ENCODE results near the gene RGS12. TPM values are rescaled to one million over a fixed set of nuclear protein-coding genes. Genes with fewer than 3 reads are reported as not detected.

Gene RGS12
- total RNA-seq, 2 experiments from 2014 or later: 7.4 to 7.5 TPM

GRCh38 chr4:3276986-3277385 is 15.8 kb upstream of the RGS12 start:
- peaks cover 38% of the 10 kb centered on the region for H3K27me3 Mint-ChIP-seq
- H3K4me1 Mint-ChIP-seq: peaks cover 2% of the 10 kb centered on the region
- no peak overlapping the region for H3K27ac Mint-ChIP-seq
- POLR2A ChIA-PET: no interaction called here
- peaks cover 6% of the 10 kb centered on the region for H3K36me3 Mint-ChIP-seq (ENCODE audit: low read depth)
- H3K4me3 Mint-ChIP-seq: no peak overlapping the region
- CTCF ChIA-PET: no interaction called here
- no peak for DNase-seq
- H3K9me3 Mint-ChIP-seq: no peaks in the 10 kb centered on the region

GRCh38 chr4:3280466-3280865 is 12.4 kb upstream of the RGS12 start:
- no peak overlapping the region for H3K27ac Mint-ChIP-seq
- no peak overlapping the region for H3K4me3 Mint-ChIP-seq
- ChIA-PET POLR2A (no interaction called here), CTCF (no interaction called here)
- DNase-seq: no peak
- H3K4me1 Mint-ChIP-seq: no peaks in the 10 kb centered on the region
- no peaks in the 10 kb centered on the region for H3K9me3 Mint-ChIP-seq
- peaks cover 29% of the 10 kb centered on the region for H3K27me3 Mint-ChIP-seq
- peaks cover 6% of the 10 kb centered on the region for H3K36me3 Mint-ChIP-seq (ENCODE audit: low read depth)

- H3K27ac Mint-ChIP-seq: no peak overlapping the region
- peaks cover 6% of the 10 kb centered on the region for H3K36me3 Mint-ChIP-seq (ENCODE audit: low read depth)
- DNase-seq: no peak
- H3K4me3 Mint-ChIP-seq: no peak overlapping the region
- CTCF ChIA-PET: no interaction called here
- no peaks in the 10 kb centered on the region for H3K9me3 Mint-ChIP-seq
- peaks cover 21% of the 10 kb centered on the region for H3K27me3 Mint-ChIP-seq
- POLR2A ChIA-PET: no interaction called here
- no peaks in the 10 kb centered on the region for H3K4me1 Mint-ChIP-seq
Observed at GRCh38 chr4:3283483-3283882, 9.3 kb upstream of the RGS12 start.

- Mint-ChIP-seq H3K27ac (no peak overlapping the region), H3K4me1 (no peaks in the 10 kb centered on the region), H3K4me3 (no peak overlapping the region), H3K9me3 (no peaks in the 10 kb centered on the region), H3K36me3 (ENCODE audit: low read depth) (peaks cover 4% of the 10 kb centered on the region), H3K27me3 (peaks cover 21% of the 10 kb centered on the region)
- ChIA-PET CTCF (no interaction called here), POLR2A (no interaction called here)
- no peak for DNase-seq
Observed at GRCh38 chr4:3283916-3284315, 8.9 kb upstream of the RGS12 start.

- no peaks in the 10 kb centered on the region for H3K4me1 Mint-ChIP-seq
- ChIA-PET POLR2A (no interaction called here), CTCF (no interaction called here)
- no peaks in the 10 kb centered on the region for H3K9me3 Mint-ChIP-seq
- H3K4me3 Mint-ChIP-seq: no peak overlapping the region
- DNase-seq: no peak
- H3K36me3 Mint-ChIP-seq (ENCODE audit: low read depth): no peaks in the 10 kb centered on the region
- H3K27ac Mint-ChIP-seq: no peak overlapping the region
- peaks cover 23% of the 10 kb centered on the region for H3K27me3 Mint-ChIP-seq
Observed at GRCh38 chr4:3284734-3285557, 7.9 kb upstream of the RGS12 start.

- ChIA-PET POLR2A (no interaction called here), CTCF (no interaction called here)
- Mint-ChIP-seq H3K9me3 (no peaks in the 10 kb centered on the region), H3K36me3 (ENCODE audit: low read depth) (no peaks in the 10 kb centered on the region), H3K27ac (no peak overlapping the region), H3K4me1 (no peaks in the 10 kb centered on the region), H3K4me3 (no peak overlapping the region), H3K27me3 (peaks cover 27% of the 10 kb centered on the region)
- DNase-seq: peak; percentile 13
Observed at GRCh38 chr4:3285558-3286334, 7.1 kb upstream of the RGS12 start.

GRCh38 chr4:3286335-3287175 is 6.3 kb upstream of the RGS12 start:
- no peak overlapping the region for H3K4me3 Mint-ChIP-seq
- ChIA-PET CTCF (no interaction called here), POLR2A (no interaction called here)
- H3K27me3 Mint-ChIP-seq: peaks cover 27% of the 10 kb centered on the region
- H3K9me3 Mint-ChIP-seq: no peaks in the 10 kb centered on the region
- peaks cover 1% of the 10 kb centered on the region for H3K4me1 Mint-ChIP-seq
- DNase-seq: peak; percentile 14
- no peak overlapping the region for H3K27ac Mint-ChIP-seq
- H3K36me3 Mint-ChIP-seq (ENCODE audit: low read depth): no peaks in the 10 kb centered on the region

GRCh38 chr4:3287271-3287971 is 5.4 kb upstream of the RGS12 start:
- H3K4me3 Mint-ChIP-seq: no peak overlapping the region
- DNase-seq: peak; percentile 13
- no peaks in the 10 kb centered on the region for H3K36me3 Mint-ChIP-seq (ENCODE audit: low read depth)
- H3K27me3 Mint-ChIP-seq: peaks cover 27% of the 10 kb centered on the region
- peaks cover 5% of the 10 kb centered on the region for H3K4me1 Mint-ChIP-seq
- CTCF ChIA-PET: no interaction called here
- POLR2A ChIA-PET: no interaction called here
- H3K9me3 Mint-ChIP-seq: no peaks in the 10 kb centered on the region
- no peak overlapping the region for H3K27ac Mint-ChIP-seq

- Mint-ChIP-seq H3K27ac (no peak overlapping the region), H3K27me3 (peaks cover 27% of the 10 kb centered on the region), H3K36me3 (ENCODE audit: low read depth) (no peaks in the 10 kb centered on the region), H3K4me3 (no peak overlapping the region), H3K4me1 (peaks cover 5% of the 10 kb centered on the region), H3K9me3 (no peaks in the 10 kb centered on the region)
- peak; percentile 7 for DNase-seq
- ChIA-PET POLR2A (no interaction called here), CTCF (no interaction called here)
Observed at GRCh38 chr4:3287972-3288570, 4.8 kb upstream of the RGS12 start.

GRCh38 chr4:3288571-3289094 is 4.2 kb upstream of the RGS12 start:
- no peaks in the 10 kb centered on the region for H3K9me3 Mint-ChIP-seq
- POLR2A ChIA-PET: no interaction called here
- no peak overlapping the region for H3K27ac Mint-ChIP-seq
- no peaks in the 10 kb centered on the region for H3K36me3 Mint-ChIP-seq (ENCODE audit: low read depth)
- CTCF ChIA-PET: no interaction called here
- DNase-seq: peak; percentile 14
- H3K27me3 Mint-ChIP-seq: peaks cover 30% of the 10 kb centered on the region
- H3K4me3 Mint-ChIP-seq: no peak overlapping the region
- H3K4me1 Mint-ChIP-seq: peaks cover 8% of the 10 kb centered on the region

GRCh38 chr4:3290476-3290875 is 2.3 kb upstream of the RGS12 start:
- POLR2A ChIA-PET: no interaction called here
- H3K27me3 Mint-ChIP-seq: peaks cover 40% of the 10 kb centered on the region
- no peaks in the 10 kb centered on the region for H3K36me3 Mint-ChIP-seq (ENCODE audit: low read depth)
- H3K9me3 Mint-ChIP-seq: no peaks in the 10 kb centered on the region
- peak; percentile 6 for DNase-seq
- peaks cover 12% of the 10 kb centered on the region for H3K4me1 Mint-ChIP-seq
- CTCF ChIA-PET: no interaction called here
- H3K27ac Mint-ChIP-seq: no peak overlapping the region
- no peak overlapping the region for H3K4me3 Mint-ChIP-seq

- no peak overlapping the region for H3K27ac Mint-ChIP-seq
- no peaks in the 10 kb centered on the region for H3K36me3 Mint-ChIP-seq (ENCODE audit: low read depth)
- ChIA-PET CTCF (interaction anchor here (0.6 kb wide), 1 partner anchor 111 kb away, joined by 6 read pairs; no protein-coding TSS in a partner anchor), POLR2A (no interaction called here)
- peaks cover 40% of the 10 kb centered on the region for H3K27me3 Mint-ChIP-seq
- H3K4me1 Mint-ChIP-seq: peaks cover 12% of the 10 kb centered on the region
- no peaks in the 10 kb centered on the region for H3K9me3 Mint-ChIP-seq
- DNase-seq: peak; percentile 14
- no peak overlapping the region for H3K4me3 Mint-ChIP-seq
Observed at GRCh38 chr4:3290889-3291321, 1.9 kb upstream of the RGS12 start.

Measured in activated CD4-positive, alpha-beta memory T cell treated with anti-CD3 and anti-CD28 coated beads, Interleukin-2, amount 10 ng/mL, durations not matched to agents 7 days and 5 days (primary cell).